Activated CD8-positive, alpha-beta T cell treated with anti-CD3 and anti-CD28 coated beads for 36 hours (primary cell): Measurements from ENCODE around the gene INCA1. TPM values are rescaled to one million over a fixed set of nuclear protein-coding genes. Genes with fewer than 3 reads are reported as not detected.

Source experiments
- ATAC-seq: fragments of 200-7000 bp; cut with Tn5 transposase; one replicate; pipeline ENCODE4 v1.10.0; 2021; ENCODE audit warnings: mild to moderate bottlenecking, moderate library complexity
- CTCF ChIA-PET: fragments of 350-600 bp; sonication (Branson Sonifier 250); formaldehyde crosslinking; loops from one replicate; lab custom pipeline; 2021; ENCODE audit warnings: antibody characterized with exemption; lab: Charles Lee
- POLR2A ChIA-PET: fragments of 350-600 bp; sonication (Branson Sonifier 250); formaldehyde crosslinking; loops from one replicate; lab custom pipeline; 2021; ENCODE audit warnings: antibody characterized with exemption; lab: Charles Lee
- DNase-seq: peaks from one replicate; pipeline ENCODE4 v3.0.0-alpha.2; 2020
- H3K27ac Mint-ChIP-seq: one replicate; pipeline ENCODE4 v1.8.0; 2021; ENCODE audit warnings: mild to moderate bottlenecking, mixed read lengths
- H3K27me3 Mint-ChIP-seq: one replicate; pipeline ENCODE4 v1.8.0; 2021; ENCODE audit warnings: mixed read lengths
- H3K36me3 Mint-ChIP-seq: one replicate; pipeline ENCODE4 v1.8.0; 2021; ENCODE audit warnings: low read depth, mixed read lengths
- H3K4me1 Mint-ChIP-seq: one replicate; pipeline ENCODE4 v1.8.0; 2021; ENCODE audit warnings: low read depth, mixed read lengths
- H3K4me3 Mint-ChIP-seq: one replicate; pipeline ENCODE4 v1.8.0; 2021; ENCODE audit warnings: mild to moderate bottlenecking, moderate library complexity, mixed read lengths
- H3K9me3 Mint-ChIP-seq: one replicate; pipeline ENCODE4 v1.8.0; 2021; ENCODE audit warnings: mixed read lengths
- CTCF ChIP-seq: fragments of 200-600 bp; IDR thresholded peaks from one replicate; pipeline ENCODE4 v1.8.0; 2022; ENCODE audit warnings: antibody characterized with exemption, mild to moderate bottlenecking
- intact Hi-C: fragments of 100-400 bp; cut with micrococcal nuclease; formaldehyde crosslinking; loops from one replicate; pipeline ENCODE4 v1.10.0; 2022
- total RNA-seq, 2 experiments: library from RNA; stranded (reverse); gene quantifications; one replicate each; pipeline ENCODE4 v1.2.3, GENCODE V29; 2021

INCA1 gene
- total RNA-seq, 2 experiments from 2014 or later = 0.63 TPM; not detected in 1

- POLR2A ChIA-PET = interaction anchor here (1.0 to 1.8 kb wide), 4 partner anchors 28 to 114 kb away, joined by 3 to 7 read pairs (median 4); no protein-coding TSS in a partner anchor
- no peaks in the 10 kb centered on the region for H3K9me3 Mint-ChIP-seq
- intact Hi-C loops = no loop called here
- no peak overlapping the region for H3K4me3 Mint-ChIP-seq
- peak overlapping the region; percentile 44 for H3K27ac Mint-ChIP-seq
- DNase-seq (peak; percentile 73), ATAC-seq (peak; percentile 98)
- TF ChIP-seq CTCF = peak; percentile 45
- H3K36me3 Mint-ChIP-seq = peaks cover 24% of the 10 kb centered on the region
- no peaks in the 10 kb centered on the region for H3K27me3 Mint-ChIP-seq
- CTCF ChIA-PET = interaction anchor here (0.7 to 3.0 kb wide), 9 partner anchors 9 to 105 kb away, joined by 3 to 18 read pairs (median 4); no protein-coding TSS in a partner anchor
- peaks cover 15% of the 10 kb centered on the region for H3K4me1 Mint-ChIP-seq
Observed at GRCh38 chr17:5019475-5019956, 22.2 kb upstream of the INCA1 start.

GRCh38 chr17:5014357-5014756, 17.0 kb upstream of the INCA1 start:
- CTCF ChIA-PET = no interaction called here
- Mint-ChIP-seq H3K9me3 (no peaks in the 10 kb centered on the region), H3K36me3 (peaks cover 20% of the 10 kb centered on the region), H3K4me3 (no peak overlapping the region), H3K4me1 (peaks cover 19% of the 10 kb centered on the region), H3K27me3 (no peaks in the 10 kb centered on the region), H3K27ac (no peak overlapping the region)
- ATAC-seq = no peak
- no peak for TF ChIP-seq CTCF
- no peak for DNase-seq
- intact Hi-C loops = no loop called here
- POLR2A ChIA-PET = no interaction called here

GRCh38 chr17:5011928-5012327, 14.6 kb upstream of the INCA1 start:
- H3K9me3 Mint-ChIP-seq = no peaks in the 10 kb centered on the region
- POLR2A ChIA-PET = interaction anchor here (1.5 kb wide), 1 partner anchor 36 kb away, joined by 3 read pairs; no protein-coding TSS in a partner anchor
- H3K27me3 Mint-ChIP-seq = no peaks in the 10 kb centered on the region
- H3K4me3 Mint-ChIP-seq = no peak overlapping the region
- H3K4me1 Mint-ChIP-seq = peaks cover 11% of the 10 kb centered on the region
- CTCF ChIA-PET = interaction anchor here (1.3 kb wide), 1 partner anchor 14 kb away, joined by 3 read pairs; the partner anchor contains the start of gene KIF1C
- intact Hi-C loops = no loop called here
- peaks cover 25% of the 10 kb centered on the region for H3K36me3 Mint-ChIP-seq
- TF ChIP-seq CTCF = no peak
- peak overlapping the region; percentile 49 for H3K27ac Mint-ChIP-seq
- peak; percentile 57 for DNase-seq
- ATAC-seq = peak; percentile 90

GRCh38 chr17:5003214-5003867, 6.0 kb upstream of the INCA1 start:
- Mint-ChIP-seq H3K4me3 (no peak overlapping the region), H3K27ac (no peak overlapping the region), H3K36me3 (peaks cover 42% of the 10 kb centered on the region), H3K9me3 (no peaks in the 10 kb centered on the region), H3K4me1 (peaks cover 9% of the 10 kb centered on the region), H3K27me3 (no peaks in the 10 kb centered on the region)
- ChIA-PET CTCF (no interaction called here), POLR2A (no interaction called here)
- TF ChIP-seq CTCF = no peak
- DNase-seq (no peak), ATAC-seq (no peak)
- intact Hi-C loops = no loop called here
